H9 (cell line): ENCODE results near the gene TAS1R1. TPM values are rescaled to one million over a fixed set of nuclear protein-coding genes. Genes with fewer than 3 reads are reported as not detected.

Experiments used
- DNase-seq: peaks from one replicate; pipeline ENCODE4 v3.0.0-alpha.2; 2017
- H2AFZ ChIP-seq: one replicate; pipeline ENCODE4 v1.6.1; 2013; ENCODE audit warnings: mild to moderate bottlenecking, low read length, control low read depth, moderate library complexity
- H2AK5ac ChIP-seq: 2 replicates; pipeline ENCODE4 v1.6.1; 2013; ENCODE audit warnings: low read length, control low read depth, mixed read lengths; ENCODE audit not compliant: insufficient read length
- H2BK120ac ChIP-seq: one replicate; pipeline ENCODE4 v1.6.1; 2013; ENCODE audit warnings: low read depth, mild to moderate bottlenecking, low read length, control low read depth, inconsistent platforms; ENCODE audit not compliant: poor library complexity, severe bottlenecking
- H2BK12ac ChIP-seq: 2 replicates; pipeline ENCODE4 v1.6.1; 2013; ENCODE audit warnings: low read length, control low read depth, mixed read lengths, low read depth; ENCODE audit not compliant: insufficient read length
- H2BK15ac ChIP-seq: 2 replicates; pipeline ENCODE4 v1.6.1; 2013; ENCODE audit warnings: low read depth, low read length, control low read depth
- H2BK20ac ChIP-seq: one replicate; pipeline ENCODE4 v1.6.1; 2013; ENCODE audit warnings: low read depth, mild to moderate bottlenecking, low read length, control low read depth, inconsistent platforms; ENCODE audit not compliant: poor library complexity, severe bottlenecking
- H2BK5ac ChIP-seq: 2 replicates; pipeline ENCODE4 v1.6.1; 2013; ENCODE audit warnings: low read length, control low read depth, mixed read lengths; ENCODE audit not compliant: insufficient read length
- H3K14ac ChIP-seq: 2 replicates; pipeline ENCODE4 v1.6.1; 2013; ENCODE audit warnings: low read length, control low read depth; ENCODE audit not compliant: insufficient read depth
- H3K18ac ChIP-seq: 2 replicates; pipeline ENCODE4 v1.6.1; 2013; ENCODE audit warnings: low read depth, mild to moderate bottlenecking, mixed read lengths, low read length, control low read depth; ENCODE audit not compliant: insufficient read length
- H3K23ac ChIP-seq: 2 replicates; pipeline ENCODE4 v1.6.1; 2013; ENCODE audit warnings: low read length, control low read depth, mixed read lengths, low read depth; ENCODE audit not compliant: insufficient read length
- H3K23me2 ChIP-seq: 2 replicates; pipeline ENCODE4 v1.6.1; 2013; ENCODE audit warnings: low read depth, mild to moderate bottlenecking, mixed read lengths, low read length, control low read depth; ENCODE audit not compliant: insufficient read length, poor library complexity, severe bottlenecking
- H3K27ac ChIP-seq: 2 replicates; pipeline ENCODE4 v1.5.1; 2013; ENCODE audit warnings: low read length, control low read depth, mixed read lengths, low read depth; ENCODE audit not compliant: insufficient read length
- H3K27me3 ChIP-seq: 2 replicates; pipeline ENCODE4 v1.6.1; 2013; ENCODE audit warnings: low read length, control low read depth, inconsistent platforms; ENCODE audit not compliant: insufficient read depth
- H3K4ac ChIP-seq: 2 replicates; pipeline ENCODE4 v1.6.1; 2013; ENCODE audit warnings: low read depth, mild to moderate bottlenecking, control low read depth, inconsistent platforms, low read length, moderate library complexity
- H3K4me1 ChIP-seq: 2 replicates; pipeline ENCODE4 v1.6.1; 2013; ENCODE audit warnings: low read length, control low read depth, inconsistent platforms; ENCODE audit not compliant: insufficient read depth
- H3K4me2 ChIP-seq: 2 replicates; pipeline ENCODE4 v1.6.1; 2013; ENCODE audit warnings: low read length, control low read depth, mixed read lengths; ENCODE audit not compliant: insufficient read length, insufficient read depth
- H3K56ac ChIP-seq: 2 replicates; pipeline ENCODE4 v1.6.1; 2013; ENCODE audit warnings: low read depth, mild to moderate bottlenecking, mixed read lengths, low read length, control low read depth; ENCODE audit not compliant: insufficient read length
- H3K79me1 ChIP-seq: 2 replicates; pipeline ENCODE4 v1.6.1; 2013; ENCODE audit warnings: low read depth, mild to moderate bottlenecking, moderate library complexity, low read length, control low read depth, inconsistent platforms; ENCODE audit not compliant: insufficient read depth, poor library complexity, severe bottlenecking
- H3K79me2 ChIP-seq: 2 replicates; pipeline ENCODE4 v1.6.1; 2013; ENCODE audit warnings: low read length, control low read depth, inconsistent platforms; ENCODE audit not compliant: insufficient read depth
- H3K9ac ChIP-seq: 2 replicates; pipeline ENCODE4 v1.6.1; 2013; ENCODE audit warnings: low read length, control low read depth, mixed read lengths; ENCODE audit not compliant: insufficient read length; ENCODE audit errors: extremely low read depth
- H3K9me3 ChIP-seq: one replicate; pipeline ENCODE4 v1.6.1; 2013; ENCODE audit warnings: low read depth, low read length, inconsistent platforms; ENCODE audit not compliant: control insufficient read depth
- H3T11ph ChIP-seq: one replicate; pipeline ENCODE4 v1.6.1; 2013; ENCODE audit warnings: mild to moderate bottlenecking, low read length, control low read depth, inconsistent platforms
- H4K20me1 ChIP-seq: one replicate; pipeline ENCODE4 v1.6.1; 2013; ENCODE audit not compliant: control insufficient read depth, insufficient read length, insufficient read depth
- H4K5ac ChIP-seq: 2 replicates; pipeline ENCODE4 v1.6.1; 2013; ENCODE audit warnings: low read depth, mild to moderate bottlenecking, mixed read lengths, low read length, control low read depth; ENCODE audit not compliant: insufficient read length
- H4K8ac ChIP-seq: replicated peaks from 2 replicates; pipeline ENCODE4 v1.6.1; 2013; ENCODE audit warnings: low read length, control low read depth, mixed read lengths, low read depth; ENCODE audit not compliant: insufficient read length
- H4K91ac ChIP-seq: 2 replicates; pipeline ENCODE4 v1.6.1; 2013; ENCODE audit warnings: low read depth, mild to moderate bottlenecking, moderate library complexity, mixed read lengths, low read length, control low read depth; ENCODE audit not compliant: insufficient read length
- H3K27ac Mint-ChIP-seq, 3 experiments: 2 replicates in 2 of 3; 3 replicates in 1 of 3; pipeline ENCODE4 v1.8.0; 2020 to 2021; ENCODE audit warnings: mixed read lengths in 3 of 3, mild to moderate bottlenecking in 1 of 3, moderate library complexity in 1 of 3
- H3K27me3 Mint-ChIP-seq: 2 replicates; pipeline ENCODE4 v1.8.0; 2021; ENCODE audit warnings: low read depth, mild to moderate bottlenecking, moderate library complexity, mixed read lengths
- H3K36me3 Mint-ChIP-seq, 3 experiments: 2 replicates in 2 of 3; 3 replicates in 1 of 3; pipeline ENCODE4 v1.8.0; 2020 to 2021; ENCODE audit warnings: low read depth in 3 of 3, mixed read lengths in 3 of 3; ENCODE audit not compliant: insufficient read depth in 1 of 3
- H3K4me1 Mint-ChIP-seq, 2 experiments: 2 replicates each; pipeline ENCODE4 v1.8.0; 2020; ENCODE audit warnings: mixed read lengths in 2 of 2
- H3K4me3 Mint-ChIP-seq, 2 experiments: 2 replicates in 1 of 2; 3 replicates in 1 of 2; pipeline ENCODE4 v1.8.0; 2020 to 2021; ENCODE audit warnings: mild to moderate bottlenecking in 2 of 2, mixed read lengths in 2 of 2, moderate library complexity in 1 of 2
- H3K9me3 Mint-ChIP-seq, 2 experiments: 2 replicates in 1 of 2; 3 replicates in 1 of 2; pipeline ENCODE4 v1.8.0; 2020; ENCODE audit warnings: mild to moderate bottlenecking in 2 of 2, mixed read lengths in 2 of 2, moderate library complexity in 1 of 2
- WGBS: extraction: QIAGEN DNeasy Blood & Tissue Kit; methylation state at CpG from one replicate; pipeline ENCODE4 v1.1.7; 2013; ENCODE audit warnings: missing lambda C conversion rate, low lambda C conversion rate, mixed read lengths; ENCODE audit not compliant: insufficient read length; ENCODE audit errors: extremely low coverage; 5-methylcytosine and 5-hydroxymethylcytosine counted together
- total RNA-seq: library from RNA; stranded (reverse); gene quantifications from 2 replicates; pipeline ENCODE4 v1.2.1, GENCODE V29; 2021
- TF ChIP-seq, protein P1 (sequence below): fragments of 200-600 bp; sonication (generic); conservative IDR thresholded peaks from 3 replicates; pipeline ENCODE4 v1.8.0; 2021; ENCODE audit warnings: antibody characterized with exemption, mild to moderate bottlenecking

The TAS1R1 gene
- total RNA-seq, 1 experiment from 2014 or later, result not detected

DNA sequence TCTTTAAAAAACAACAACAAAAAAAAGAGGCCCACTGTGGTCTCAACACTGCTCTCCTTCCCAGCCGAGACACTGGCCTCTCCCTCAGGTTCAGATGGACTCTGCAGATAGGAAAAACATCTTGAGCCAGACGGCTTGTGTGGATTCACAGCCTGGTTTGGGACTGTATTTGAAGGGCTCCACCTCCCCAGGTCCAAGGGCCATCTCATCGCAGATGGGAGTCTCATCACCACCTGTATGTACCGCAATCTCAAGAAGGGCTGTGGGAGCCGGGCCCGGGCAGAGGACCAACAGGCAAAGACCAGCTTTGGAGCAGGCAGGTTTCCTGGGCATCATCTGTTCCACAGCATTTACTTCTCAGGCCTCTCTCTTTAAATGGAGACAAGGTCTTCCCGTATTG lies 34.9 kb downstream of the TAS1R1 start:
- Histone ChIP-seq H2BK15ac (no peak overlapping the region), H3K9ac (no peak overlapping the region), H3K9me3 (no peaks in the 10 kb centered on the region), H2AK5ac (no peak overlapping the region), H4K20me1 (no peaks in the 10 kb centered on the region), H4K5ac (no peak overlapping the region), H3K27me3 (no peaks in the 10 kb centered on the region), H2BK12ac (no peak overlapping the region), H4K91ac (no peak overlapping the region), H3K4ac (no peak overlapping the region), H3K56ac (no peak overlapping the region), H3K79me1 (no peaks in the 10 kb centered on the region), H4K8ac (no peak overlapping the region), H3K18ac (no peak overlapping the region), H2BK20ac (no peak overlapping the region), H3T11ph (no peak overlapping the region), H2BK5ac (no peak overlapping the region), H3K4me1 (no peaks in the 10 kb centered on the region), H2BK120ac (no peak overlapping the region), H3K14ac (no peak overlapping the region), H2AFZ (no peak overlapping the region), H3K79me2 (no peaks in the 10 kb centered on the region), H3K27ac (no peak overlapping the region), H3K23me2 (no peaks in the 10 kb centered on the region), H3K23ac (no peak overlapping the region), H3K4me2 (no peak overlapping the region)
- Mint-ChIP-seq H3K4me3 (no peak overlapping the region), H3K27me3 (no peaks in the 10 kb centered on the region), H3K27ac (no peak overlapping the region), H3K4me1 (no peaks in the 10 kb centered on the region), H3K36me3 (peaks cover 13 to 52% (median 44%) of the 10 kb centered on the region in 3 experiments; a peak in 6 of 7 replicates), H3K9me3 (no peaks in the 10 kb centered on the region)
- no peak for DNase-seq
- TF ChIP-seq, protein P1, sequence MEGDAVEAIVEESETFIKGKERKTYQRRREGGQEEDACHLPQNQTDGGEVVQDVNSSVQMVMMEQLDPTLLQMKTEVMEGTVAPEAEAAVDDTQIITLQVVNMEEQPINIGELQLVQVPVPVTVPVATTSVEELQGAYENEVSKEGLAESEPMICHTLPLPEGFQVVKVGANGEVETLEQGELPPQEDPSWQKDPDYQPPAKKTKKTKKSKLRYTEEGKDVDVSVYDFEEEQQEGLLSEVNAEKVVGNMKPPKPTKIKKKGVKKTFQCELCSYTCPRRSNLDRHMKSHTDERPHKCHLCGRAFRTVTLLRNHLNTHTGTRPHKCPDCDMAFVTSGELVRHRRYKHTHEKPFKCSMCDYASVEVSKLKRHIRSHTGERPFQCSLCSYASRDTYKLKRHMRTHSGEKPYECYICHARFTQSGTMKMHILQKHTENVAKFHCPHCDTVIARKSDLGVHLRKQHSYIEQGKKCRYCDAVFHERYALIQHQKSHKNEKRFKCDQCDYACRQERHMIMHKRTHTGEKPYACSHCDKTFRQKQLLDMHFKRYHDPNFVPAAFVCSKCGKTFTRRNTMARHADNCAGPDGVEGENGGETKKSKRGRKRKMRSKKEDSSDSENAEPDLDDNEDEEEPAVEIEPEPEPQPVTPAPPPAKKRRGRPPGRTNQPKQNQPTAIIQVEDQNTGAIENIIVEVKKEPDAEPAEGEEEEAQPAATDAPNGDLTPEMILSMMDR, result no peak
- WGBS, result no CpG with 5 or more reads among the region's 7 CpGs
